DMS 273 treated with DMSO at 0.1 percent for 48 hours (cell line): ENCODE measurements around the gene COL5A1.
"Not testable (repeated sequence)": the region's sequence is repeated elsewhere in the genome, so short reads cannot be mapped to it uniquely, and the experiment has no call there.

Experiments used
- DNase-seq: peaks from one replicate; lab custom pipeline; 2025; lab: John Stamatoyannopoulos, UW

COL5A1 gene

DNA sequence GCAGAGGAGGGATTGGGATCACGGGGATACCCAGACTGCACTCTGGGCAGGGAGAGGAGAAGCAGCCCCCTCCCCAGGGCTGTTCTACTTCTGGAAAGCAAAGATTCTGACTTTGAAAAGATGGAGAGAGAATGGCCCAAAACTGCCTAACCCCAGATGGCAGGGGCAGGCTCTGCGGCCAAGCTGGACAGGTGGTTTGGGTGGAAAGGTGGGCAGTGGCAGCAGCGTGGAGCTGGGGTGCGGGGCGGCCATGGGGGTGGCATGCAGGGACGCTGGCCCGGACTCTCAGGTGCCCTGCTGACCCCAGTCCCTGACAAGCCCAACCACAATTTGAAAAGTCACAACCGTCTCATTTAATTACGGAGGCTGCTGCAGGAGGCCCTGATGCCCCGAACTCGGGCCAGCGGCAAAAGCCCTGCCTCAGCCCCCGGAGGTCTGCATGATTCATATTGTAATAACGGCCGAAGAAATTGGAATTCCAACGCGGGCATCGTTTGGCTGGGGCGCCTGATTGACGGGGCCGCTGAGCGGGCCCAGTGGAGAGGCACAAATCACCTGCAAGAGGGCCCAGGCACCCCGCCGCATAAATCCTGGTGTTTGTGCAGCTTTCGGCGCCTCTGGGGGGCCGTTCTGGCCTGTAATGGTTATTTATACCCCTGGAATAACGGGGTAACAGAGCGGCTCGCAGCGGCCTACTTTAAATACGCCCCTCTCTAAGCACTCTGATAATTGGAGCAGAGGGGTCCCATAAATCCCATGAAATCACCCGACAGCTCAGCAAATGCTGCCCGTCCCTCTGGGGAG lies 197.2 kb downstream of the COL5A1 start:
- DNase-seq = no peak

DNA sequence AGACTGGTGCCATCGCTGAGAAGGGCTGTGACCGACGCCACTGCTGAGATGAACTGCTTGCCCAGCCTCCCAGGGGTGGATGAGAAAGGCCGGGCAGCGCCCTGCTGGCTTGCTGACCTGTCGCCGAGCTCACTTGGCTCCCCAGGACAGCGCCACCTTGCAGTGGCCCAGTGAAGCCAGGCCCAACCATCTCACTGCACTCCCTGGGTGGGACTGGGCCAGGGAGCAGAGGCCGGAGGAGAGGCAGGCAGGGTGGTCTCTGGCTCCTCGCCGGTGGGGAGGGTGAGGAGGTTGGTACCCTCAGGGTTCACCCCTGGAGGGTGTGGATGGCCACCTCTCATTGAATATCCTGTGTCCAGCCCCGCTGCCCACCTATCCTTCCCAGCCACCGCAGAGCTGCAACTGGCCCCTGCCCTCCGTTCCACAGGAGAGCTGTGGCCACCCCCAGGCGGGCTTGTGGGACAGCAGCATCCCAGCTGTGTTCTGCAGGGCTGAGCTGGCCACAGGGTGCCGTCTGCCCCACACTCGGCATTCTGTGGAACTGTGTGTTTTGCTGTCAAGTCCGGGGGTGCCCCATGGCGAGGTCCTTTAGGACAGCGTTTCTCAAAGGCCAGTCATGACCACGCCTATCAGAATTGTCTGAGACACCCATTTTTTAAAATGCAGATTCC lies 198.0 kb downstream of the COL5A1 start:
- DNase-seq = no peak

DNA sequence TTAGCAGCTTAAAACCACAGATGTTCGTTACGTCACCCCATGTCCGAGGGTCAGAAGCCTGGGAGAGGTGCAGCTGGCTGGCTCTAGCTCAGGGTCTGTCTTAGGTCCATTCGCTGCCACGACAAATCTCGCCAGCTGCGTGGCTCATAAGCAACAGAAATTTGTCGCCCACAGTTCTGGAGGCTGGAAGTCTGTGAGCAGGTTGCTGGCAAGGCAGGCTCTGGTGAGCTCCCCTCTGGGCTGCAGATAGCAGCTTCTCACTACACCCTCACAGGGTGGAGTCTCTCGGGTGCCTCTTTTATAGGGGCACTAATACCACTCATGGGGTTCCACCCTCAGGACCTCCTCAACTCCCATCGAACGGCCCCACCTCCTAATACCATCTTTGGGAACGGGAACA lies 198.9 kb downstream of the COL5A1 start:
- DNase-seq = no peak

GRCh38 chr9:134841180-134841904 lies 199.7 kb downstream of the COL5A1 start:
- DNase-seq = no peak

DNA sequence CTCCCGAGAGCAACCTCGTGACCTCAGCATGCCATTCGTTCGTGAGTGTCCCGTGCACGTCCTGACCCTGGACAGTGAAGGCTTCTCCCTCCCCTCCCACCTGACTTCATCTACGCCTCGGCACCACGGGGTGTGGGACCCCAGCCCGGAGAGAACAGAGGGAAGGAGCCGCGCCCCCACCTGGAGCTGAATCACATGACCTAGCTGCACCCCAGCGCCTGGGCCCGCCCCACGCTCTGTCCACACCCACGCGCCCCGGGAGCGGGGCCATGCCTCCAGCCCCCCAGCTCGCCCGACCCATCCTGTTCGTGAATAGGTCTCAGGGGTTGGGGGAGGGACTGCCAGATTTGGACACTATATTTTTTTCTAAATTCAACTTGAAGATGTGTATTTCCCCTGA lies 200.7 kb downstream of the COL5A1 start:
- DNase-seq = no peak

GRCh38 chr9:134843740-134844139 lies 202.1 kb downstream of the COL5A1 start:
- no peak for DNase-seq

DNA sequence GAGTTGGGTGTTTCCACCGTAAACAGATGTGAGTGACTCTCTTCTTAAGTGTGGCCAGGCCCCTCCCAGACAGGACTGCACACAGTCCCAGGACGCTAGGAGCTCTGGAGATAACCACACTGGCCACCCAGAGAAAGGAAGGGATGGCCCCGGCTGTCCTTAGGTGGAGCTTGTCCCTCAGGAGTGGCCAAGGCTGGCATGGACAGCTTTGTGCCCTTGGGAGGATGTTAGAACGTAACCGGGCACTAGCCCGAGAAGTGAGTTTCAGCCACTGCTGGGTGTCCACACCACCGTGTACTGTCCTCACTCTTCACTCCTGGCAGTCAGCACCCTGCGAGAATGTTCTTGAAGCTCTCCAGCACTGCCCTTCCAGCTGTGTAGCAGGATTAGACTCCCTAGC lies 203.2 kb downstream of the COL5A1 start:
- no peak for DNase-seq

DNA sequence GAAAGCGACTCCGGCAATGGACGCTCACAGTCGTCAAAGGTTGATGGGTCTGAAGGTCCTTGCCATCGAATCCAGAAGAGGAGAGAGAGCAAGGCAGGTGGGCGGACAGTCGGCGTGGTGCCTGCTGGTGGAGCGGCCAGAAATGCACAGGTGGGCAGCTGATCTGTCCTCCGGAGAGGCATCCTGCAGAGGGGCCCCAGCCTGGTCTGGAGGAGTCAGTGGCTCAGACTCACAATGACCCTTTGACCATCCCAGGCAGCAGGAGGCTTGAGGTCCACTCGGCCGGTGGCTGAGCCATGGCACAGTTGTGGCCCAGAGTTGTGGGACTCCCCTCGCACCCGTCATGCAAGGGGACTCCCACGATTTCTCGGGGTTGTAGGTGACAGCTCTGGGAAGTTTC lies 204.6 kb downstream of the COL5A1 start:
- DNase-seq = no peak

GRCh38 chr9:134846699-134847098 lies 205.1 kb downstream of the COL5A1 start:
- no peak for DNase-seq

DNA sequence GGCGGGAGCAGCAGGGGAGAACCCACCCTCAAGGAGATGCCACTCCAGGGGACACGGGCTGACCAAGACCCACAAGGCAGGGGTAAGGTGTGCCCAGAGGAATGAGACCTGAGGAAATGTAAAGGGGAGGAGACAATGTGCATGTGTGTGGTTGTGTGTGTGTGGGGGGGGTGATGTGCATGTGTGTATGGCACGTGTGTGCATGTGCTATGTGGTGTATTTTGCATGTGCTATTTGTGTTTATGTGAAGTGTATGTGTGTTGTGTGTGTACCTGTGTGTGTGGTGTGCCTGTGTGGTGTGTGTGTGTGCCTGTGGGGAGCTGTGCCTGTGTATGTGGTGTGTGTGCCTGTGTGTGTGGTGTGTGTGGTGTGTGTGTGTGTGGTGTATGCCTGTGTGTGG lies 205.5 kb downstream of the COL5A1 start:
- no peak for DNase-seq

GRCh38 chr9:134847752-134848432 lies 206.3 kb downstream of the COL5A1 start:
- DNase-seq = no peak

DNA sequence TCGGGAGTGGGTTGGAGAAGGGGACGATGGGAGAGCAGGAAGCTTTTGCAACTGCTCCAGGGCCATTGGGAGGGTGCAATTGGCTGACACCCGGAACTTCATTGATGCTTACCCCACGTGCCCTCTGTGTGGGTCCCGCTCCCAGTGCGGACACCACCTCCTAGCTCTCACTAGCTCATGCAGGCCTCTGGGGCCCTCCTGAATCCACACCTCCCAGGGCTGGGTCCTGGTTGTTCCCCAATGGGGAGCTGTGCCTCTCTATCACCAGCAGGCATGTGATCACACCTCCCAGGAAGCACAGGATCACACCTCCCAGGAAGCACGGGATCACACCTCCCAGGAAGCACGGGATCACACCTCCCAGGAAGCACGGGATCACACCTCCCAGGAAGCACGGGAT lies 206.9 kb downstream of the COL5A1 start:
- DNase-seq = no peak

- no peak for DNase-seq
Observed at GRCh38 chr9:134850611-134851010, 209.0 kb downstream of the COL5A1 start.

DNA sequence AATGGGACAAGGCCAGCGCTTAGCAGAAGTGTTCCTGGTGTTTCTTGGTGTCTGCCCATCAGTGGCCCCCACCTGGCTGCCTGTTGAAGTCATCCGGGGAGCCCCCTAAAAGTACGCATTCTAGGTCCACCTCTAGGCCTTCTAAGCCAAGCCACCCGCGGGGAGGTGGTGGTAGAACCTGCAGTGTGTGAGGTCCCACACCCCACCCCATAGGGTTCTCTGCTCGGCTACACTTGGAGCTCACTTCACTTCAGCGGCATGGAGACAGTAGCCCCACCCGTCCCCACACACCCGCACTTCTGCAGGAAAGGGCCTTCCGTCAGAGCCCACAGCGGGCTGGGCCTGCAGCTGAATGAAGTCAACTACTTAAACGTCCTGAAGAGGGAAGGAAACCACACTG lies 209.4 kb downstream of the COL5A1 start:
- no peak for DNase-seq

DNA sequence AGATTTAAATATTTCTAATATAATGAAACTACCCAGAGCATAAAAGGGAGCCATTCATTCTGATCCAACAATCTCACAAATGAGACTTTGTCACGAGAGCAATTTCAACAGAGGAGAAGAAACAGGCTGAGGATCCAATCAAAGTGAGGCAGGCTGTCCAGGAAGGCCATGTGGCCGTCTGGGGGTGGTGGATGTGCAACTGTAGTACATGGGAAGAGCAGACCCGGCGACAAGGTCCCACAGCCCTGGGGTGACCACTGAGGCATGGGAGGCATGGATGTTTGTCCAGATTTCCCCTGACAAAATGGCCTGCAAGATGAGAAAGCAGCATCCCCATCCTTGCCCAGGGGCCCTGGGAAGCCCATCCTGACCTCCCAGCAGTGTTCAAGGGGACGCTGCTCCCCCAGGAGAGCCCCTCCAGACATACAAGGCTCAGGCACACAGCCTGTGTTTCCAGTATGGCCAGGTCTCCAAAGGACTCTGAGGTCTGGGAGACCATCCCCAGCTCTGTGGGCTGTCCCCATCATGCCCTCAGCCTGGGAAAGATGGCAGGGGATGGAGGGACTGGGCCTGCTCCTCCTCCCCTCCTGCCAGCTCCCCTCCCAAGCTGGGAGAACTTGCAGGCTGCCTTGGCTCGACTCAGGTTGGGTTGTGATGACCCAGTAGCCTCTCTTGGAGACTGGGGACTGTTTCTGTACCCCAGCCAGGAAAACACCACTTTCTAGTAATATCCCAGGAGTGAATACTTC lies 211.5 kb downstream of the COL5A1 start:
- no peak for DNase-seq

DNA sequence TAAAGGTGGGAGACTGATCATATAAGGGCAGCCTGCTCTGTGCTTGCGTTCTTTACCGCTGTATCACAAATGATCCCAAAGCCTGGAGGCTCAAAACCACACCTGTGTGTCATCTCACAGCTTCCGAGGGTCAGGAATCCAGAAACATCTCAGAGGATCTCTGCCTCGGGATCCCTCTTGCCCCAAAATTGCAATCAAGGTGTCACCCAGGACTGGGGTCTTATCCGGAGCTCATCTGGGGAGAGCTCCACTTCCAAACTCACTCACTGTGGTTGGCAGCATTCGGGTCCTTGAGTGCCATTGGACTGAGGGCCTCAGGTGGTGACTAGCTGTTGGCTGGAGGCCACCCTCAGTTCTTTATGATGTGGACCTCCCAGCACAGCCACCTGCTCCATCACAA lies 212.3 kb downstream of the COL5A1 start:
- no peak for DNase-seq

DNA sequence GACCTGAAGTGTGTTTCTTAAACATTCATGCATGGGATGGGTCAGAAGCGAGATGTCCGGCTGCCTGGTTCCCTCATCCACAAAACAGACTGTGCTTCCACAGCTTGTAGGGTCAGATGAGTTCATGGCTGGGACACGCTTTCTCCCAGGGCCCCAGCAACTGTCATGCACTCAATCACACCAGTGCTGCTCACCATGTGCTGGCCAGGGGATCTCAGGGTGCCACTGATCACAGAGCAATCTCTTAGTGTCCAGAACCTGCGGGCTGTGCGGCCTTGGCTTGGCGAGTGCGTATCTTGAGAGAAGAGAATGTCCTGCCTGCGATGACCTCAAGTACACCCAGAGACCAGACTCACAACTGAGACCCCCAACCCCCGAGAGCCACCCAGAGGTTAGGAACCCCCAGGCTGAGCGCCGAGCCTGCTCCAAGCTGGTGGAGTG lies 213.0 kb downstream of the COL5A1 start:
- DNase-seq = no peak

DNA sequence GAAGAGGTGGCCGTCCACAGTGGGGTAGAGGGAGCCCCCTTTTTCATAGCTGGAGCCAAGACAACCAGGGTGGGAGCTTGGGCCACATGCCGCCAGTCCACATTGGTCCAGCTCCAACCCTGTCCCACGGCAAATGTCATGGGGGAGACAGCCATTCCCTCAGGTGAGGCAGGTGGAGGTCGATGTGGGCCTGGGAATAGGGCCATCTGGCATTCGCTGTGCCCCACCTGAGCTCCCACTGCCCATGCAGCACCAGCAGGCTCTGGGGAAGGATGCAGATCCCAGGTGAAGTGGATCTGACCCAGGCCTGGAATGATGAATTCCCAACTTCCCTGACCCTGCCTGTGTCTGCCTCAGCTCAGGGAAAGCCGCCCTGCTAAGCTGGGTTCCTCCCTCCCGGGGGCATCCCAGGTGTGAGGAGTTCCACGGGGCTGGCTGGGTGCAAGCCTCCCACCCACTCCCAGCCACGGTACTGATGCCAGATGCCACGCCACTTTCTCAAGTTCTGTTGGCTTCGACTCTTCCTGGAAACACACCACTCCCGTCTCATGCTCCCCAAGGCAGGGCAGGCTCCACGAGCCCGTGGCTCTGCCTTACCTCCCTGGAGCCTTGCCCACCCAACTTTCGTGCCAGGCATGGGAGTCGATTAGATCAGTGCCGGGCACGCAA lies 213.8 kb downstream of the COL5A1 start:
- DNase-seq = no peak

DNA sequence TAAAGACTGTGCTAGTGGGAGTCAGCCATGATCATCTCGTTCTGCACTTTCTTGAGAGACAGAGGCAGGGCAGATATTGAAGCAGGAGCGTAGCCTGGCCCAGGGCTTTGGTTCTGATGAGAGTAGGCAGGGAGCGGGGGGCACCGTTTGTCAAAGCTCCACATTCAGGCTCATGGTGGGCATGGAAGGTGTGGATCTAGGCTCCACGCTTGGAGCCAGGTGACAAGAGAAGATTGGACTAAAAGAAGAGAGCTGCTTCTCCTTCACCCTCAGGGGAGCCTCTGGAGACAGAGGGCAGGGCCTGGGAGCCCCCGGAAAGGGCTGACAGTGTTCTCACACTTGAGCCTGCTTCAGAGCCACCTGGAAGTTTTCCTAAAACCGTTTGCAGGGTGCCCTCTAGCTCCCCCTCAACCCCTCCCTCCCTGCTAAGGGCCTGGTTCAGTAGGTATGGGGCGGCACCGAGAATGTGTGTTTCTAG lies 214.3 kb downstream of the COL5A1 start:
- no peak for DNase-seq

- DNase-seq = not testable (repeated sequence)
Observed at GRCh38 chr9:134857451-134857850, 215.8 kb downstream of the COL5A1 start.
